Measurements from ENCODE around the gene PYHIN1.

PYHIN1 gene

DNA sequence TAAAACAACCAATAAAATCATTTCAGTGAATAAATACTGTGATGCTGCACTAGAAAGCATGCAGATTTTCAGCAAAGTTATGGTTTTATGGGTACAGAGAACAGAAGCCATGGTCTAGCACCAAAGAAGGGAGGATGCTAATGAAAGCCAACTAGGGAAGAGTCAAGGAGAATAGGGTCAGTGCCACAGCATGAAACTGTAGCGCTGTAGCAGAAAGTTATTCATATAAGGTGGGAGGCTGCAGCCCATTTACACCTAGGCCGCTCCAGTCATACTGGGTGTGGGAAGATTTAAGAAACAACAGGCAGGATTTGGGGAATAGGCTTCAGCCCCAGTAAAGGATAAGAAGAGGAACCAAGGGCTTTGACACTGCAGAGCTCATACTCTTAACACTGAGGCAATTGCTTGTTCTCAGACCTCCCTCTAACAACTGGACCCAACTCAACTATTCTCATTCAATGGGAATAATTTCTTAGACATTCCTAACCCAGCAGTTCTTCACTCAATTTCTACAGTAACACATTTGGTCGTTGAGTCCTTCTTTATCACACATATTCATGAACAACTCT is 82.7 kb downstream of the PYHIN1 start:
- DNase-seq (ENCODE audit: low spot score): no peak

DNA sequence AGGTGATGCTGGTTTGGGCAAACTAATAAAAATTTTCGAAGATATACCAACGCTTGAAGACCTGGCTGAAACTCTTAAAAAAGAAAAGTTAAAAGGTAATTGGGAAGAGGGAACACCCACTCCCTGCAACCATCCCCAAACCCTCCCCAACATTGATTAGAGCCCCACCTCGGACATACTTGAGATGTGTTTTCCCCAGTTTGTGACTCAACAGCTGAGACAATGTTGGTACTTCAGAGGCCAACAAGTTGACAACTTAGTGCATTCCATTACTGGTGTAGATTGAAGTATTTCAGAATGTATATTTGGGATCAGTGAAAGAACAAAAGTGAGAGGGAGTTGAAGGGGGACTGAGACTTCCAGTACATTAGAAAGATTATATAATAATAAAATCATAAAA is 83.5 kb downstream of the PYHIN1 start:
- no peak for DNase-seq (ENCODE audit: low spot score)

DNA sequence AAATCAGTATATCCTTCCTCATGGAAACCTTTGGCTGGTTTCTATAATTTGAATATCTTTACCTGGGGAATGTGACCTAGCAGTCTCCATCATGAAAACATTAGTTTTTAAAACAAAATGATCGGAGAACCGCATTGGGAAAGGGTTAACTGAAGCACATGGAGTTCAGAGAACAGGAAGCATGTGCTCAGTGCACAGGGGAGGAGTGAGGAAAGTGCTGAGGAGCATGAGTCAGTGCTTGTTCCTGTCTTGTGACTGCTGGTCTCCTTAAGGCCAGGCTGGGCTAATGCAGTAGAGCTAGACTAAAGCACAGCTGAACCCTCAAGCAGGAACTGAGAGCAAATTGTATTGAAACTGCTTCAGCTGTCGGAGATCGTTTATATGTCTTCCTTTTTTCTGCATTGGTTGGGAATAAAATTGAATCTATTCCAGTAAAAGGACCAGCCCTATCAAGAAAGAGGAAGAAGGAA is 84.1 kb downstream of the PYHIN1 start:
- peak; percentile 91 for DNase-seq (ENCODE audit: low spot score)

DNA sequence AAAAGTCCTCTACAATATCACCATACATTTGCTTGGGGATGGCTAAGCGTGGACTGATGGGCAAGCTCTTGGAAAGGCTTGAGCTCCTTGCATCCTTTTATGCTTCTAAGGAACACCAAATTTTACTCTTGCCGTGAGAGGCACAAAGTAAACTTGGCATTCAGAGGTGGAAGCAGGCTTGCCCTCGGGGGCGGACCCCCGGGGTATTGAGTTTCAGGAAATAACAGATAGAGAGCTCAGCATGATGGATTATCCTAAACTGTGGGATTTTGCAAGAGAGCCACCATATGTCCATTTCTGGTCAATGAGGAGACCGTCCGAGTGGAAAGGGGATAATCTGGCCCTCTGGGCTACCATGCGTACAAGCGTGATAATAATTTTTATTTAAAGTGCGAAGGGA is 92.4 kb downstream of the PYHIN1 start:
- DNase-seq (ENCODE audit: low spot score): no peak

DNA sequence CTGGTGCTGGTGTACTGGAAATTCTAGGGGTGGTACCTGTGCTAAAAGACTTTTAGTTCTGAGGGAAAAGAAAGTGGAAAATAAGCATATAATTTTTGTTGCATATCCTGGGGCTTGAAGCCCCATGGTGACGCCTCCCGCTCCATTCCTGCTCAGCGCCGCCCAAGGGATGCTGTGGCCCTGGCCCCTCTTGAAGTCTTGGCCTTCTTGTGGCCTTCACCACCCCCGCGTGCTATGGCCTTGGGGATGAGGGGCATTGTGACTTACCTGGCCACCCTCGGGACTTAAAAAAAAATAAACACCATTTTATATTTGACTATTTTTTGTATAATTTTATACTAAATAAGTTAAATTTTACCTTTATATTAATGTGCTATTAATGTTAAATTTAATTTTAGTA is 93.7 kb downstream of the PYHIN1 start:
- DNase-seq (ENCODE audit: low spot score): no peak

Data from COLO829 (cell line).